SK-N-SH treated with all-trans-retinoic acid at 6 μM for 48 hours (cell line): ENCODE data around the gene BNIP2.

ENCODE experiments used
- ATAC-seq: fragments of 200-7000 bp; cut with Tn5 transposase; 3 replicates; pipeline ENCODE4 v1.9.1; 2020; ENCODE audit warnings: mild to moderate bottlenecking, moderate library complexity
- ARNTL ChIP-seq: fragments of 450-650 bp; formaldehyde crosslinking; IDR thresholded peaks from 2 replicates; pipeline ENCODE4 v1.5.0; 2020; ENCODE audit warnings: low read depth, mild to moderate bottlenecking, moderate library complexity, borderline replicate concordance
- BACH2 ChIP-seq: fragments of 250-450 bp; sonication (Bioruptor Pico); IDR thresholded peaks from 2 replicates; pipeline ENCODE4 v1.9.0; 2021; ENCODE audit warnings: mild to moderate bottlenecking, borderline replicate concordance
- GLIS3 ChIP-seq: fragments of 250-450 bp; sonication (Bioruptor Pico); IDR thresholded peaks from 2 replicates; pipeline ENCODE4 v1.5.0; 2020; ENCODE audit warnings: mild to moderate bottlenecking, moderate library complexity
- ISL1 ChIP-seq: fragments of 250-450 bp; sonication (Bioruptor Pico); IDR thresholded peaks from 2 replicates; pipeline ENCODE4 v2.1.2; 2022; ENCODE audit warnings: mild to moderate bottlenecking, moderate library complexity
- PATZ1 ChIP-seq: fragments of 250-450 bp; sonication (Bioruptor Pico); IDR thresholded peaks from 2 replicates; pipeline ENCODE4 v1.8.0; 2020; ENCODE audit warnings: mild to moderate bottlenecking, moderate library complexity, borderline replicate concordance
- PPARA ChIP-seq: fragments of 250-450 bp; sonication (Bioruptor Pico); IDR thresholded peaks from 2 replicates; pipeline ENCODE4 v1.5.0; 2020; ENCODE audit warnings: mild to moderate bottlenecking, borderline replicate concordance
- RARB ChIP-seq: fragments of 250-450 bp; sonication (Bioruptor Pico); IDR thresholded peaks from 2 replicates; pipeline ENCODE4 v1.8.0; 2021; ENCODE audit warnings: mild to moderate bottlenecking, moderate library complexity
- SNAI2 ChIP-seq: fragments of 250-450 bp; sonication (Bioruptor Pico); IDR thresholded peaks from 2 replicates; pipeline ENCODE4 v1.5.0; 2020; ENCODE audit warnings: mild to moderate bottlenecking, moderate library complexity
- TCF4 ChIP-seq: fragments of 250-450 bp; sonication (Bioruptor Pico); IDR thresholded peaks from 2 replicates; pipeline ENCODE4 v1.8.0; 2021; ENCODE audit warnings: mild to moderate bottlenecking, moderate library complexity, borderline replicate concordance
- TOX ChIP-seq: fragments of 250-450 bp; sonication (Bioruptor Pico); IDR thresholded peaks from 2 replicates; pipeline ENCODE4 v1.8.0; 2021; ENCODE audit warnings: mild to moderate bottlenecking, moderate library complexity, borderline replicate concordance
- ZC3H10 ChIP-seq: fragments of 250-450 bp; sonication (Bioruptor Pico); IDR thresholded peaks from 2 replicates; pipeline ENCODE4 v1.5.1; 2021; ENCODE audit warnings: mild to moderate bottlenecking, moderate library complexity
- ZFP30 ChIP-seq: fragments of 450-650 bp; formaldehyde crosslinking; IDR thresholded peaks from 2 replicates; pipeline ENCODE4 v1.5.0; 2022; ENCODE audit warnings: mild to moderate bottlenecking, moderate library complexity
- ZNF565 ChIP-seq: fragments of 450-650 bp; formaldehyde crosslinking; conservative IDR thresholded peaks from 2 replicates; pipeline ENCODE4 v1.5.0; 2020; ENCODE audit warnings: low read depth, mild to moderate bottlenecking, moderate library complexity
- ZNF8 ChIP-seq: fragments of 450-650 bp; formaldehyde crosslinking; IDR thresholded peaks from 2 replicates; pipeline ENCODE4 v1.5.0; 2020; ENCODE audit warnings: mild to moderate bottlenecking, moderate library complexity
- TF ChIP-seq, protein P1 (sequence below): fragments of 250-450 bp; sonication (Bioruptor Pico); IDR thresholded peaks from 2 replicates; pipeline ENCODE4 v1.8.0; 2021; ENCODE audit warnings: low read depth, mild to moderate bottlenecking, moderate library complexity, borderline replicate concordance
- TF ChIP-seq, protein P2 (sequence below): fragments of 250-450 bp; sonication (Bioruptor Pico); IDR thresholded peaks from 2 replicates; pipeline ENCODE4 v1.5.0; 2020; ENCODE audit warnings: mild to moderate bottlenecking, moderate library complexity
- TF ChIP-seq, protein P3 (sequence below): fragments of 250-450 bp; sonication (Bioruptor Pico); IDR thresholded peaks from 2 replicates; pipeline ENCODE4 v1.5.1; 2020; ENCODE audit warnings: low read depth, mild to moderate bottlenecking, moderate library complexity
- TF ChIP-seq, protein P4 (sequence below): fragments of 250-450 bp; sonication (Bioruptor Pico); IDR thresholded peaks from 2 replicates; pipeline ENCODE4 v1.5.1; 2021; ENCODE audit warnings: mild to moderate bottlenecking, moderate library complexity

The BNIP2 gene

GRCh38 chr15:59680346-59680745 is 8.8 kb downstream of the BNIP2 start:
- no peak for ATAC-seq
- TF ChIP-seq TCF4 (CRISPR knock-in tag): no peak
- no peak for TF ChIP-seq GLIS3
- TF ChIP-seq TOX (CRISPR knock-in tag): no peak
- TF ChIP-seq, protein P1, sequence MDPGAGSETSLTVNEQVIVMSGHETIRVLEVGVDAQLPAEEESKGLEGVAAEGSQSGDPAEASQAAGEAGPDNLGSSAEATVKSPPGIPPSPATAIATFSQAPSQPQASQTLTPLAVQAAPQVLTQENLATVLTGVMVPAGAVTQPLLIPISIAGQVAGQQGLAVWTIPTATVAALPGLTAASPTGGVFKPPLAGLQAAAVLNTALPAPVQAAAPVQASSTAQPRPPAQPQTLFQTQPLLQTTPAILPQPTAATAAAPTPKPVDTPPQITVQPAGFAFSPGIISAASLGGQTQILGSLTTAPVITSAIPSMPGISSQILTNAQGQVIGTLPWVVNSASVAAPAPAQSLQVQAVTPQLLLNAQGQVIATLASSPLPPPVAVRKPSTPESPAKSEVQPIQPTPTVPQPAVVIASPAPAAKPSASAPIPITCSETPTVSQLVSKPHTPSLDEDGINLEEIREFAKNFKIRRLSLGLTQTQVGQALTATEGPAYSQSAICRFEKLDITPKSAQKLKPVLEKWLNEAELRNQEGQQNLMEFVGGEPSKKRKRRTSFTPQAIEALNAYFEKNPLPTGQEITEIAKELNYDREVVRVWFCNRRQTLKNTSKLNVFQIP (CRISPR knock-in tag): no peak
- TF ChIP-seq PATZ1: no peak
- no peak for TF ChIP-seq RARB (CRISPR knock-in tag)
- no peak for TF ChIP-seq BACH2 (CRISPR knock-in tag)
- no peak for TF ChIP-seq ARNTL (CRISPR knock-in tag)
- TF ChIP-seq, protein P2, sequence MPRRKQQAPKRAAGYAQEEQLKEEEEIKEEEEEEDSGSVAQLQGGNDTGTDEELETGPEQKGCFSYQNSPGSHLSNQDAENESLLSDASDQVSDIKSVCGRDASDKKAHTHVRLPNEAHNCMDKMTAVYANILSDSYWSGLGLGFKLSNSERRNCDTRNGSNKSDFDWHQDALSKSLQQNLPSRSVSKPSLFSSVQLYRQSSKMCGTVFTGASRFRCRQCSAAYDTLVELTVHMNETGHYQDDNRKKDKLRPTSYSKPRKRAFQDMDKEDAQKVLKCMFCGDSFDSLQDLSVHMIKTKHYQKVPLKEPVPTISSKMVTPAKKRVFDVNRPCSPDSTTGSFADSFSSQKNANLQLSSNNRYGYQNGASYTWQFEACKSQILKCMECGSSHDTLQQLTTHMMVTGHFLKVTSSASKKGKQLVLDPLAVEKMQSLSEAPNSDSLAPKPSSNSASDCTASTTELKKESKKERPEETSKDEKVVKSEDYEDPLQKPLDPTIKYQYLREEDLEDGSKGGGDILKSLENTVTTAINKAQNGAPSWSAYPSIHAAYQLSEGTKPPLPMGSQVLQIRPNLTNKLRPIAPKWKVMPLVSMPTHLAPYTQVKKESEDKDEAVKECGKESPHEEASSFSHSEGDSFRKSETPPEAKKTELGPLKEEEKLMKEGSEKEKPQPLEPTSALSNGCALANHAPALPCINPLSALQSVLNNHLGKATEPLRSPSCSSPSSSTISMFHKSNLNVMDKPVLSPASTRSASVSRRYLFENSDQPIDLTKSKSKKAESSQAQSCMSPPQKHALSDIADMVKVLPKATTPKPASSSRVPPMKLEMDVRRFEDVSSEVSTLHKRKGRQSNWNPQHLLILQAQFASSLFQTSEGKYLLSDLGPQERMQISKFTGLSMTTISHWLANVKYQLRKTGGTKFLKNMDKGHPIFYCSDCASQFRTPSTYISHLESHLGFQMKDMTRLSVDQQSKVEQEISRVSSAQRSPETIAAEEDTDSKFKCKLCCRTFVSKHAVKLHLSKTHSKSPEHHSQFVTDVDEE (CRISPR knock-in tag): no peak
- TF ChIP-seq SNAI2 (CRISPR knock-in tag): no peak
- TF ChIP-seq ZC3H10 (CRISPR knock-in tag): no peak
- no peak for TF ChIP-seq PPARA (CRISPR knock-in tag)
- TF ChIP-seq ZNF565: no peak
- no peak for TF ChIP-seq ZNF8 (CRISPR knock-in tag)
- TF ChIP-seq, protein P3, sequence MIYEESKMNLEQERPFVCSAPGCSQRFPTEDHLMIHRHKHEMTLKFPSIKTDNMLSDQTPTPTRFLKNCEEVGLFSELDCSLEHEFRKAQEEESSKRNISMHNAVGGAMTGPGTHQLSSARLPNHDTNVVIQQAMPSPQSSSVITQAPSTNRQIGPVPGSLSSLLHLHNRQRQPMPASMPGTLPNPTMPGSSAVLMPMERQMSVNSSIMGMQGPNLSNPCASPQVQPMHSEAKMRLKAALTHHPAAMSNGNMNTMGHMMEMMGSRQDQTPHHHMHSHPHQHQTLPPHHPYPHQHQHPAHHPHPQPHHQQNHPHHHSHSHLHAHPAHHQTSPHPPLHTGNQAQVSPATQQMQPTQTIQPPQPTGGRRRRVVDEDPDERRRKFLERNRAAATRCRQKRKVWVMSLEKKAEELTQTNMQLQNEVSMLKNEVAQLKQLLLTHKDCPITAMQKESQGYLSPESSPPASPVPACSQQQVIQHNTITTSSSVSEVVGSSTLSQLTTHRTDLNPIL (CRISPR knock-in tag): no peak
- TF ChIP-seq ZFP30: no peak
- TF ChIP-seq, protein P4, sequence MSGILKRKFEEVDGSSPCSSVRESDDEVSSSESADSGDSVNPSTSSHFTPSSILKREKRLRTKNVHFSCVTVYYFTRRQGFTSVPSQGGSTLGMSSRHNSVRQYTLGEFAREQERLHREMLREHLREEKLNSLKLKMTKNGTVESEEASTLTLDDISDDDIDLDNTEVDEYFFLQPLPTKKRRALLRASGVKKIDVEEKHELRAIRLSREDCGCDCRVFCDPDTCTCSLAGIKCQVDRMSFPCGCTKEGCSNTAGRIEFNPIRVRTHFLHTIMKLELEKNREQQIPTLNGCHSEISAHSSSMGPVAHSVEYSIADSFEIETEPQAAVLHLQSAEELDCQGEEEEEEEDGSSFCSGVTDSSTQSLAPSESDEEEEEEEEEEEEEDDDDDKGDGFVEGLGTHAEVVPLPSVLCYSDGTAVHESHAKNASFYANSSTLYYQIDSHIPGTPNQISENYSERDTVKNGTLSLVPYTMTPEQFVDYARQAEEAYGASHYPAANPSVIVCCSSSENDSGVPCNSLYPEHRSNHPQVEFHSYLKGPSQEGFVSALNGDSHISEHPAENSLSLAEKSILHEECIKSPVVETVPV (CRISPR knock-in tag): no peak

DNA sequence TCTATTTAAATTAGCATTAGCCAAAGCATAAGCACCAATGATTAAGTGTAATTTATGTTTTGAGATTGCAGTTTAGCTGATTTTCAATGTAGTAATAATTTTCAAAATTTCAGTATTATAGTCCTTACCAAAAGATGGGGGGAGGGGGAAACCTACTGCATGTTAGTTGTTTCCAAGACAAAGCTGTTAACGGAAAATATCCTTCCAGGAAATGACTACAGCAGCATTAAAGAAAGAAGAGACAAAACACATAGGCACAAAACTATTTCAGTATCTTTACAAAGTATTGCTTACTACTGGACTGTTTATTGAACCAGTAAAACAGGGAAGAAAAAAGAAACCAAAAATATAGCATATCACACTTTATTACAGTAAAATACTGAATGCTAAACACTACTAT is 10.5 kb downstream of the BNIP2 start:
- no peak for ATAC-seq
- no peak for TF ChIP-seq TOX (CRISPR knock-in tag)
- no peak for TF ChIP-seq BACH2 (CRISPR knock-in tag)
- TF ChIP-seq, protein P3 (CRISPR knock-in tag): no peak
- TF ChIP-seq PATZ1: no peak
- no peak for TF ChIP-seq ZNF8 (CRISPR knock-in tag)
- TF ChIP-seq, protein P4 (CRISPR knock-in tag): no peak
- TF ChIP-seq ISL1 (CRISPR knock-in tag): no peak
- no peak for TF ChIP-seq RARB (CRISPR knock-in tag)
